ENCODE measurements around the gene GALNTL6. TPM values are rescaled to one million over a fixed set of nuclear protein-coding genes. Genes with fewer than 3 reads are reported as not detected.

Gene GALNTL6
- total RNA-seq, 4 donors from 2014 or later, result not detected

DNA sequence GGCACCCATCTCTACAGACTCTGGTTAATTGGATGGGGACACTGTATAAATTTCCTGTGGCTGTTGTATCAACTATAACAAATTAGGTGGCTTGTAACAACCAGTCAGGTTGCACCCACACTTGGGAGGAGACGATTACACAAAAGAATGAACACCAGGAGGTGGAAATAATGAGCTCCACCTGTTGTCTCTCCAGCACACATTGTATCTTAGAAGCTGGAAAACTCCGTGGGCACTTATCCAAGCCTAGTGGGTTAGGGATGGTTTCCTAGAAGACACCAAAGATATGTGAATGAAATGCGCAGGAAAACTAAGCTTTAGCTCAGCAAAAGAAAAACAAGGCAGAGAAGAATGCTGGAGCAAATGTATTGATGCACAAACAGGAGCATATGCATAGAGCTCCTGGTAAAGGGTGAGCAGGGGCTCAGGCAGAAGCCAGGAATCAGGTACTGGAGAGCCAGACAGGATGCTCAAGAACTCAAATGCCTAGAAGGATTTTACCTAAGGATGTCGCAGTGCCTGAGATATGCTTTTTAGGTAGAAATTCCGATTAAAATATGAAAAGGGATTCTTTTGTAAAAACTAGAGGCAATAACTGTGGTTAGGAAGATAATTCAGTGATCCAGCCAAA, 111.7 kb downstream of the GALNTL6 start:
- TF ChIP-seq, protein P1, sequence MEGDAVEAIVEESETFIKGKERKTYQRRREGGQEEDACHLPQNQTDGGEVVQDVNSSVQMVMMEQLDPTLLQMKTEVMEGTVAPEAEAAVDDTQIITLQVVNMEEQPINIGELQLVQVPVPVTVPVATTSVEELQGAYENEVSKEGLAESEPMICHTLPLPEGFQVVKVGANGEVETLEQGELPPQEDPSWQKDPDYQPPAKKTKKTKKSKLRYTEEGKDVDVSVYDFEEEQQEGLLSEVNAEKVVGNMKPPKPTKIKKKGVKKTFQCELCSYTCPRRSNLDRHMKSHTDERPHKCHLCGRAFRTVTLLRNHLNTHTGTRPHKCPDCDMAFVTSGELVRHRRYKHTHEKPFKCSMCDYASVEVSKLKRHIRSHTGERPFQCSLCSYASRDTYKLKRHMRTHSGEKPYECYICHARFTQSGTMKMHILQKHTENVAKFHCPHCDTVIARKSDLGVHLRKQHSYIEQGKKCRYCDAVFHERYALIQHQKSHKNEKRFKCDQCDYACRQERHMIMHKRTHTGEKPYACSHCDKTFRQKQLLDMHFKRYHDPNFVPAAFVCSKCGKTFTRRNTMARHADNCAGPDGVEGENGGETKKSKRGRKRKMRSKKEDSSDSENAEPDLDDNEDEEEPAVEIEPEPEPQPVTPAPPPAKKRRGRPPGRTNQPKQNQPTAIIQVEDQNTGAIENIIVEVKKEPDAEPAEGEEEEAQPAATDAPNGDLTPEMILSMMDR (IDR thresholded peaks at IDR 0.05; ENCODE audit: low read depth), result no peak

DNA sequence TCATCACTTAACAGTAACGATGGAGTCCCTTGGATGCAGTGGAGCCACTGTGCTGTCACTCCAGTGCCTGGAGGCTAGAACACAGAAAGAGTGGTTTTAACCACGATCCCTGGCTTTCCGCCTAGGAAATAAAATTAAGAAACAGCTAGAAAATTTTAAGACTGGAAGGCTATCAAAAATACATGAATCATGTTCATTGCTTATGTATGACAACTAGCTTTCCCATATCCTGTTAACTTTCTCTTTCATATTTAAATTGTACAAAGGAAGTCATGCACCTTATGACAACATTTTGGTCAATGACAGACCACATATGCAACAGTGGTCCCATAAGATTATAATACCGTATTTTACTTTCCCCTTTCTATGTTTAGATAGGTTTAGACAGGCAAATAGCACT, 115.1 kb downstream of the GALNTL6 start:
- TF ChIP-seq, protein P1 (IDR thresholded peaks at IDR 0.05; ENCODE audit: low read depth), result no peak

DNA sequence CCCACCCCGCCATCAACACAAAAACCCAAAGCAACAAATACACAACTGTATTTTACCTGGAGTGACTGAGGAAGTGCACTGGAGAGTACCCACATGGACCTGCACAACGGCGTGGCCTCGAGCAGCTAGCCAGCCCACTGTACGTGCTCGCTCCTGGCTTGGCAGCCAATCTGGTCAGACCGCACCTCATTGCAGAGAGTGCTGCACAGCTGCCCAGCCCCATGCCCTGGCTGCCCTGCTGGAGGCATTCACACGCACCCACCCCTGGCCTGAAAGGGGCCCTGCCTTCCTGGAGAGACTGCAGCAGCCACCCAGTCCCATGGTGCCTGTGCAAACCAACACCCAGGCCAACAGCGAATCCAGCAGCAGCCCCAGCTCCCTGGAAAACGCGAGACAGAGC, 116.3 kb downstream of the GALNTL6 start:
- TF ChIP-seq, protein P1 (IDR thresholded peaks at IDR 0.05; ENCODE audit: low read depth), result no peak

DNA sequence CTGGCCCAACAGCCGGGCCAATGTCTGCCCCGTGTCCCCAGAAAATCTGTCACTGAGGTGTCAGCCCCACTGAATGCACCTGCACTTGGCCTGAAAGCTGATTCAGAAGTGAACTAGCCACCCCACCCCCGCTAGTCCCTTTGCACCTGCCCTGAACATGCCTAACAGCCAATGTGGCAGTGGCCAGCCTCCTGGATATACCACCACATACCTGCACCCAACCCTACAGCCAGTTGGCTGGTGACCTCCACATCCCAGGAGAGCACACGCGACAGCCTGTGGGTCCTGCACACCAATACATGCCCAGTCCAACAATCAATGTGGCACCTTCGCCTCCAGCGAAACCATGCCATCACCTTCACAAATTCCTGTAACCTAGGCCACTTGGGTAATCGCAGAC, 116.7 kb downstream of the GALNTL6 start:
- TF ChIP-seq, protein P1 (IDR thresholded peaks at IDR 0.05; ENCODE audit: low read depth), result no peak

DNA sequence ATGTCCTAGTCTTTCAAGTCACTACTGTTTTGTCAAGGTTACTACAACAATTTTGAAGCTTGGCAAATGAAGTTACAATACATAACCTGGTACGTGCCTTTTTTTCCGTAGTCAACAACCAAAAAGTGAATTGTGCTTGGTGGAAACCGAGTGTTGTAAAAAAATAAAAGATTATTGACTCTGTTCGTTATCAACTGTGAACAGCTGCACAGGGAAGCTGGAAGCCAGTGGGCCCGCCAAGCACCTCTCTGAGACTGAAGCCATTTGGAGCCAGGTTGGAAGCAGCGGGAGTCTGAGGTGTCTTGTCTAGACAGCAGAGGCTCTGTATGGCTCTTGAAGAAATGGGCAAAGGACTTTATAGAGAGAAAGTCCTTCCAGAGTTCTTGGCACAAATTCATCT, 119.0 kb downstream of the GALNTL6 start:
- TF ChIP-seq, protein P1 (IDR thresholded peaks at IDR 0.05; ENCODE audit: low read depth), result no peak

DNA sequence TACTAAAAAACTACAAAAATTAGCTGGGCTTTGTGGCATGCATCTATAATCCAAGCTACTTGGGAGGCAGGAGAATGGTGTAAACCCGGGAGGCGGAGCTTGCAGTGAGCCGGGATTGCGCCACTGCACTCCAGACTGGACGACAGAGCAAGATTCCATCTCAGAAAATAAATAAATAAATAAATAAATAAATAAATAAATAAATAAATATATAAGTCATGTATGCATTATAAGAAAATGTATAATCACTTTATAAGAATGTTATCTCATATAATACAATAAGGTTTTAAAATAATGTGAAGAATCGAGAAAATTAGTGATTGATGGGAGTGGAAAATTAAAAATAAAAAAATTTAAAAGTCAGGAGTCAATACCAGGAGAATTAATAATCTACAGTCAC, 127.5 kb downstream of the GALNTL6 start:
- TF ChIP-seq, protein P1 (IDR thresholded peaks at IDR 0.05; ENCODE audit: low read depth), result no peak

DNA sequence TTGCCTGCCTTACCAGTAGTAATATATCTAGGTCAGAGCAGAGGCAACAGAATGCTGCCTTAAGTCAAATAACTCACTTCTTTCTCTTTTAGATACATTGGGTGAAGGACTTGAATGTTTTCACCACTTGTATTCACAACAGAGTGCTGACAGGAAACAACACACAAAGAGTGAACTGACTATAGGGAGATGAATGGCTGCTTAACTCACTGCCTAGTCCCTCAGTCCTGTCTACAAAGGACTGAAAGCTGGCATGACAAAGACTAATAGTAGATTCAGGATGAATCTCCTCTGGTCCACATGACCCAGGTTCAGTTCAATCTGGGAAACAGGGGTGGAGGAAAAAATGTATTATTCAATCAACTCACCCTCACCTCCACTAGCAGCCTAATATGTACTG, 134.2 kb downstream of the GALNTL6 start:
- TF ChIP-seq, protein P1 (IDR thresholded peaks at IDR 0.05; ENCODE audit: low read depth), result no peak
